Stimulated activated CD8-positive, alpha-beta memory T cell treated with anti-CD3 and anti-CD28 coated beads, Interleukin-12 subunit alpha, Interleukin-12 subunit beta, amount 100 ng/mL, for 1 hour (primary cell): ENCODE measurements around the gene ZFPM1.
"Not testable (repeated sequence)": the region's sequence is repeated elsewhere in the genome, so short reads cannot be mapped to it uniquely, and the experiment has no call there.

ENCODE experiments used
- DNase-seq: peaks from one replicate; pipeline ENCODE4 v3.0.0-alpha.2; 2020; ENCODE audit warnings: low read depth

ZFPM1 gene

GRCh38 chr16:88514526-88515232 lies 61.6 kb downstream of the ZFPM1 start:
- no peak for DNase-seq

GRCh38 chr16:88515371-88515770 lies 62.3 kb downstream of the ZFPM1 start:
- DNase-seq: no peak

GRCh38 chr16:88515925-88516594 lies 63.0 kb downstream of the ZFPM1 start:
- no peak for DNase-seq

DNA sequence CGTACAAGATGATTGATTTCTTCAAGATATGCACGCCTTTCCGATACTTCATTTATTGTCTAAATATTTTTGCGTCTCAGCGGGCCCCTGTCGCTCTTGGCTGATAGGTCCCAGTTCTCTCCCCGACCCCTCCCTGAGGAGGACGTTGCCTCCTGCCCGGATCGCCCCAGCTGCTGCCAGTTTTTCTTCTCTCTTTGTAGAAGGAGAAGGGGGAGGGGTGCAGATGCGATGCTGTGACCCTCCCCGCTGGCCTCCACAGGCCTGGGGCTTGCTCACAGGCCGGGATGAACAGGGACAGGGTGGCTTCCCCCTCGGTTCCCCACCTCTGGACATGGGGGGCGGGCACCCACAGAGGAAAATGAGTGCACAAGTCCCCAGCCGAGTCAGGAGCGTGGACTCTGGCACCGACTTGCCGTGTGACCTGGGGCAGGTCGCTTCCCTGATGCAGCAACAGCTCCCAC lies 63.6 kb downstream of the ZFPM1 start:
- DNase-seq: no peak

DNA sequence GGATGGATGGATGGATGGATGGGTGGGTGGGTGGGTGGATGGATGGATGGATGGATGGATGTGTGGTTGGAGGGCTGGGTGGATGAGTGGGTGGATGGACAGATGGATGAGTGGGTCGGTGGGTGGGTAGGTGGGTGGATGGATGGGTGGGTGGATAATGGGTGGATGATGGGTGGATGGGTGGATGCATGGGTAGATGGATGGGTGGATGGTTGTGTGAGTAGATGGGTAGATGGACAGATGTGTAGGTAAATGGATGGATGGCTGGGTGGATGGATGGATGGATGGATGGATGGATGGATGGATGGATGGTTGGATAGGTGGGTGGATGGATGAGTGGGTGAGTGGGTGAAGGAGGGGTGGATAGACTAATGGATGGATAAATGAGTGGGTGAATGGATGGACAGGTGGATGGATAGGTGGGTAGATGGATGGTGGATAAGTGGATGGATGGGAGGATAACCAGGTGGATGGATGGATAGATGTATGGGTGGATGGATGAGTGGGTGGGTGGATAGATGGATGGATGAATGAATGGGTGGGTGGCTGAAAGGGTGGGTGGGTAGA lies 64.2 kb downstream of the ZFPM1 start:
- DNase-seq: not testable (repeated sequence)

- DNase-seq: not testable (repeated sequence)
These were observed 65.5 kb downstream of the ZFPM1 start for GRCh38 chr16:88518411-88519111.

DNA sequence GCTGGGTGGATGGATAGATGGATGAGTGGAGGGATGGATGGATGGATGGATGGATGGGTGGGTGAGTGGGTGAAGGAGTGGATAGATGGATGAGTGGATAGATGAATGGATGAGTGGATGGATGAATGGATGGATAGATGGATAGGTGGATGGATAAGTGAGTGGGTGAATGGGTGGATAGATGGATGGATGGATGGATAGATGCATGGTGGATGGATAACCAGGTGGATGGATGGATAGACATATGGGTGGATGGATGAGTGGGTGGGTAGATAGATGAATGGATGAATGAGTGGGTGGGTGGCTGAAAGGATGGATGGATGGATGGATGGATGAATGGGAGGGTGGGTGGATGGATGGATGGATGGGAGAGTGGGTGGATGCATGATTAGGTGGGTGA lies 66.2 kb downstream of the ZFPM1 start:
- DNase-seq: no peak

DNA sequence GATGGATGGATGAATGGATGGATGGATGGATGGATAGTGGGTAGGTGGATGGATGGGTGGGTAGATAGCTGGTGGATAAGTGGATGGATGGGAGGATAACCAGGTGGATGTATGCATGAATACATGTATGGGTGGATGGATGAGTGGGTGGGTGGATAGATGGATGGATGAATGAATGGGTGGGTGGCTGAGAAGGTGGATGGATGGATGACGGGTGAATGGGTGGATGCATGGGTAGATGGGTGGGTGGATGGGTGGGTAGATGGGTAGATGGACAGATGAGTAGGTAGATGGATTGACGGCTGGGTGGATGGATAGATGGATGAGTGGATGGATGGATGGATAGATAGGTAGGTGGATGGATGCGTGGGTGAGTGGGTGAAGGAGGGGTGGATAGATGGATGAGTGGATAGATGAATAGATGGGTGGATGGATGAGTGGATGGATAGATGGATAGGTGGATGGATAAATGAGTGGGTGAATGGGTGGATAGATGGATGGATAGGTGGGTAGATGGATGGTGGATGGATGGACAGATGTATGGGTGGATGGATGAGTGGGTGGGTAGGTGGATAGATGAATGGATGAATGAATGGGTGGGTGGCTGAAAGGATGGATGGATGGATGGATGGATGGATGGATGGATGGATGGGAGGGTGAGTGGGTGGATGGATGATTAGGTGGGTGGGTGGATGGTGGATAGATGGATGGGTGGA lies 67.0 kb downstream of the ZFPM1 start:
- no peak for DNase-seq

DNA sequence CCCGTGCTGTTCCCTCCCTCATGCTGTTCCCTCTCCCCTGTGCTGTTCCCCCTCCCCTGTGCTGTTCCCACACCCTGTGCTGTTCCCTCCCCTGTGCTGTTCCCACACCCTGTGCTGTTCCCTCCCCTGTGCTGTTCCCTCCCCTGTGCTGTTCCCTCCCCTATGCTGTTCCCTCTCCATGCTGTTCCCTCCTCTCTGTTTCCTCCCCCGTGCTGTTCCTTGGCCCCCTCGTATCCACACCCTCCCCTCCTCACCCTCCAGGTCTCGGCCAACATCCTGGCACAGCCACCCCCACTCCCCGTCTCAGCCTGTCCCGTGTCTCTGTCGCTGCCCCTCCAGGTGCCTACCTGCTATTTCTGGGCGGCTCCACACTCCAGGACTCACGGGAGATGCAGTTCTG lies 68.6 kb downstream of the ZFPM1 start:
- no peak for DNase-seq

DNA sequence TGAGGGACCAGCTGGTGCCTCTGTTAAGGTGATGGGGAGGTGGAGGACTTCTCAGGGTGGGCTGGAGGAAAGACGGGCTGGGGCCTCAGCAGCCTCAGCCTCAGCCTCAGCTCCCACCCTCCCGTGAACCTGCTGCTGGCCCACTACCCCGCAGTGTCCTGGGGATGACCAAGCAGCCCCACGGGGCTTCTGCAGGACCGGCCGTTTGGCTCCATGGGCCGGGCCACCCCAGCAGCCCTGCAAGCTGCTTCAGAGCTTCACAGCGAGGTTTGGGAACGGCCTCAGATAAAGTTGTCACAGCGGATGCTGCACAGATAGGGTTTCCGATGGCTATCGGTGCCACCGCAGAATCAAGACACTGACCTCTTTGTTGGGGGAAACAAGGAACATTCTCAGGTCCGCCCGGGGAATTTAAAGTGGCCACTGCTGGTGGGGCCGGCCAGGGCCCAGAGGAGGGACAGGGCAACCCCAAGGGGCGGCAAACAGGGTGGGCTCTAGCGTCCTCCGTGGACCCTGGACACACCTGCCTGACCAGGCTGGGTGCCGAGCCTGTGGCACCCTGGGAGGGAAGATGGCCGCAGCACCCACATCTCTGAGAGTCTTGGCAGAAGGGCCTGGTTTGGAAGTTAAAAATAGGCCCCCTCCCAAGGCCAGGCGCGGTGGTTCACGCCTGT lies 69.3 kb downstream of the ZFPM1 start:
- DNase-seq: no peak

DNA sequence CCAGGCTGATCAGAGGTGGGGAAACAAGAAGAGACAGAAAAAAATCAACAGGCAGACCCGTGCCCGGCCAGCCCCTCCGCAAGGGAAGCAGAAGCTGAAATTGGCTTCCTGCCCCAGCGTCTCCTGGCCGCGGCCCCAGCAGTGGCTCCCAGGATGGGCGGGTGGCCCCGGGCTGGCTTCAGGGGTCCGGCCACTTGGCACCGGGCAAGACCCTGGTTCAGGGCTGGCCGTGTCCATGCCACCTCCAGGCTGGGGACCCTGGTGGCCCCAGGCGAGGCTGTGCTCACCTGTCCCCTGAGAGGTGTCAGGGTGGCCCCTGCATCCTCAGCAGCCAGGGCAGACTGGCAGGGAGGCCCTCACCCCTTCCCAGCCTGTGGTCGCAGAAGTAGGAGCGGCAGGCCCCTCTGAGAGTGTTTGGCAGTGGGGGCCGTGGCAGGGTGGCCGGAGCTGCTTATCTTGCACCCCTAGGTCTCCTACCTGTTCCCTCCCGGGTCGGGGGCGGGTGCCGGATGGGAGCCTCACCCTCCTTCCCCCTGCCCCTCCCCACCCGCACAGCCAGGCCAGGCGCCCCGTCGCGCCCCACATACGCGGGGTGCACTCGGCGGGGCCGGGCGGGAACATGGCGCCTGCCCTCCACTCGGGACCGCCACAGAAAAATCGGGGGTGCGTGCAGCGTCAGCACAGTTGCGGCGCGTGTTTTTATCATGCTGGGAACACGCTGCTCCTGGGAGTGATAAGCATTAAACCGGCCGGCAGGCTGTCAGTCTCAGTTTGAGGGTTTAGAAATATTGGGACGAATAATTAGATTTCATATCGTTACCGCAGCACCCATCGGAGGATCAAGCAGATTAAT lies 70.5 kb downstream of the ZFPM1 start:
- no peak for DNase-seq

DNA sequence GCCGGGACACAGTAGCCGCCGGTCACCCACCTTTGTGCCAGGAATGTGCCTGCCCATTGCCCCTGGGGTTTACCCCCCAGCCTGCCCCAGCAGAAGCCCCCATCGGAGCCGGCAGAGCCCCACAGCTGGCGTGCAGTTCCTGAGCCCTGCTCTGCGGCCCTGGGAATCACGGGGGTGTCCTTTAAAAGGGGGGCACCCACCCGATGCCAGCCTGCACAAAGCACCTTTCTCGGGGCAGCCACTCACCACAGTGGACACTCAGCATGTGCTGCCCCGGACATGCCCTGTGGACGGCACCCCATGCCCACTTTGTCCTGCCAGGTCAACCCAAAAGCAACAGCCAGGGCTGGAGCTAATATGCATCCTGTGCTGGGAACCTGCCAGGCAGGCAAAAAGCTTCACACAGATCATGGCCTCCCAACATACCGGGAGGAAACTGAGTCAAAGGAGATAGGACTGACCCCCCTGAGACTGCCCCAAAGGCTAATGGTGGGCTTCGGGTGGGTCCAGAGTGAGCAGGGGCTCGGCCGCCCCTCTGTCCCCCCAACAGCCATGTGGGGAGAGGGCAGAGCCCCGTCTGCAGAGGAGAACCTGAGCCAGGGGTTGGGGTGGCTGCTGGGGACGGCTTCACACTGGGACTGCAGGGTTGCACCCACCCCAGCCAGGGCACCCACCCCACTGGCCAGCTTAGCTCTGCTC lies 71.3 kb downstream of the ZFPM1 start:
- no peak for DNase-seq

- no peak for DNase-seq
These were observed 72.0 kb downstream of the ZFPM1 start for GRCh38 chr16:88524973-88525662.

DNA sequence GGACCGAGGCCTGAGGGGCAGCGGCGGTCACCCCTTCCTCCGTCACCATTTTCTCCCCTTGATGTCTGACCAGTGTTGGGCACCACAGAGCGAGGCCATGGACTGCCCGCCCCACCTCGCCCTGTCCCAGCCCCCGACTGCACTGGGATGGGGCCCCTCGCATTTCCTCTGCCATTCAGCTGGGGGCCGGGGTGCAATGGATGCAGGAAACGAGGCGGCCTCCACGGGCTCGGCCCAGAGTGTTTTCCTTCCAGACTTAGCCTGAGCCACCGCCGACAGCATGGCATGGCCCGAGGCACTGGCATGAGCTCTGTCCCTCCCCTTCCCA lies 72.5 kb downstream of the ZFPM1 start:
- DNase-seq: no peak

DNA sequence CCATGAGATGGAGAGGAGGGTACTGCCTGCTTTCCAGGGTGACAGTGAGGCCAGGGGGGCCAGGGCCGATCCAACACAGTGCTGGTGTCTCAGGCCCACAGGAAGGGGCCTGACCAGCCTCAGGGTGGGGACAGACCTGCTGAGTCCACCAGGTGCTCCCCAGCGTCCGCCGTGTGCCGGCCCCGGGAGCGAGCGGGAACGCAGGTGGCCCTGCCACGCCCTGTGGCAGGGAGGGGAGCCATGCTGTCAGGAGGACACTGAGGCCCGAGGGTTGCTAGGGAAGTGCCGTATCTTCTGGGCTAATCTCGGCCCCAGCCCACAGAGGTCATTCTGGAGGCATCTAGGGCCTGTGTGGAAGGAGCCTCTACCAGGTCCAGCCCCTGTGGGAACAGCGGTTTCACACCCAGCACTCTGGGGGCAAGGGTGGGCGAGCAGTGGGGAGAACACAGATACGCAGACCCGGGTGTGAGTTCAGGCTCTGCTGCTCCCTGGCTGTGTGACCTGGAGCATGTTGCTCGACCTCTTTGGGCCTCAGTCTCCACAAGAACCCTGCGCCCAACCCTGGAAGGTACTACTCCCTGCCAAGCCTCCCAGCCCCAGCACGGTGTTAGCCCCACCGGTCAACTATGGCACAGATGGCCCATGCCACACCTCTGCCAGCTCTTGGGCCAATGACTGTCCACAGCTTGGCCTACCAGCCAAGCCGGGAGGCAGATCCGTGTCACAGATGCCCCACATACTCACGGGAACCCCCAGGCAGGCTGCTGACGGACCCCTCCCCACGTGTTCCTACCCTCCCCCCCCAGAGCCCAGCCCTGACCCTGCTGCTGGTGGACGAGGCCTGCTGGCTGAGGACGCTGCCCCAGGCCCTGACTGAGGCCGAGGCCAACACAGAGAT lies 73.2 kb downstream of the ZFPM1 start:
- DNase-seq: no peak

DNA sequence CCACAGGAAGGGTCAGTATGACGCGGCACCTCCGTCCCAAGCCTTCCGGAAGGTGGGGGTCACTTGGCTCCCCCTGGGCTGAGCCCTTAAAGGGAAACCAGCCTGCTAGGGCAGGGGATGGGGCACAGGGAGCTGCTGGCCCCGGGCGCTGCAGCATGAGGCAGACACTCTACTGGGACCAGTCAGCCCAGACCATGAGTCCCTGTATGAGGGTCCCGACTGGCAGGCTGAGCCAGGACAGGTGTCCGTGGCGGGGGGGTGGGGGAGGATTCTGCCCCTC lies 73.8 kb downstream of the ZFPM1 start:
- DNase-seq: no peak

DNA sequence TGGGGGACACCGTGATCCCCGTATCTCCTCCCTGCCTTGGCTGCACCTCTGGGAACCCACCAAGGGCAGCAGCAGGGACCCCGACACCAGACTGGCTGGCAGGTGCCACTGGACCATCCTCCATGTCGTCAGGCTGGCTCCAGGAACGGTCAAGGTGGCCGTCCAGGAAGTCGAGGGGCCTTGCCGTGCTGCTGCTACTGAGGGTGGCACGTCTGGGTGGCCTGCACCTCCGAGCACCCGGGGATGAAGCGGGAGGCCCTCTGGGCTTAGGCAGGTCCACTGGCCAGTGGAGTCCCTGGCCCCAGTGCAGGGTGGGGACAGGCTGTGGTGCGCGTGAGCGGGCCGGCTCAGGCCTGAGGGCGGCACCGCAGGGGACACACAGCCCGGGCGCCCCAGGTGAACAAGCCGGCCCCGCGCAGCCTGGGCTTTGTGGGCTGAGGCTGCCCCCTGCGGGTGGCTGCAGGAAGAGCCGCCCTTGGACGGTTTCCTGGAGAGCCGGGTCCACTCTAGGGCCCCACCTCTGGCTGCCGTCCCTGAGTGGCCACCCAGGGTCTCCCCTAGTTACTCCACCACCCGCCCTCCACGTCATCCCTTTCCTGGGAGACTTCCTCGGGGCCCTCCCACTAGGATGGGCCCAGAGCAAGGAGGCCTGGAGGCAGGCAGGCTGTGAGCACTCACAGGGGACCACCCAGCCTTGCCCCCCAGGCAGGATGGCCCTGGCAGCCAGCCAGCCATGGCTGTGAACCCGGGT lies 74.3 kb downstream of the ZFPM1 start:
- DNase-seq: peak; percentile 36
